ENCODE measurements around the gene SPOCK1.
"Not testable (repeated sequence)": the region's sequence is repeated elsewhere in the genome, so short reads cannot be mapped to it uniquely, and the experiment has no call there.

SPOCK1 gene

DNA sequence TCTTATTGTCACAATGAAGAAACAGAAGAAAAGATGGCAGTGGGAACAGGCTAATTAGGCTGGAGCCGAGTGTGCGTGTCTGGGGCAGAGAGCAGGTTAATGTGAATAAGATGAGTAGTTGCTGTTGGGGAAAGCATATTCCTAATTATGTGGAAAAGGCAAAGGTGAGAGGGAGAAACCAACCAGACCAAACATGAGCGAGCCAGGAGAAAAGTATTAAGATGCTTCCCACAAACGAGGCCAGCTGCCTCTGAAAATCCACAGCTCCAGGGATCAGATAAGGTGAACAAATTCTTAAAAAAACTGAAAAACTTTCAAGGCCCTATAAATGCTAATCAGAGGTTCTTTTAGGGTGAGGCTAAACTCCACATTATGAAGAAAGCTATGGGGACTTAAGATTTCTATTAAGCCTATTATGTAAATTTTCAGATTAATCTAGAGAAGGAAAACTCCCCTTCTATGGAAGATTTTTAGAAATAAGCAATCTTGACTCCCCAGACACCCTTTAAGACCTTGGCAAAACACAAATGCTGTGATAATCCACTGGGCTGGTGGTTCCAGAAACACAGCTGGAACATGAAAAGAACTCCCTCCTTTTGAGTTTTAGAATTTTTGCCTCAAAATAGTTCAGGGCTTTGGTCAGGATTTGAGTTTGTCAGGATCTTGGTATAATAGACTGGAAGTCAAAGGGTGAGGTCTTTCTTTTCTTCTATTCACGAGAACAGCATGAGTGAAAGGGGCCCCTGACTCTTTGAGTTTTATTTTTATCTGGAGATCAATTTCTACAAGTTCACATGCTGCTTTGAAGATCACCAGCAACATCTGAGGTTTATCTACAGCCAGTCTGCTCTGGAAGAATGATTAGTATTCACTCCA lies 238.1 kb downstream of the SPOCK1 start:
- no peak for DNase-seq (ENCODE audit: low read depth)

DNA sequence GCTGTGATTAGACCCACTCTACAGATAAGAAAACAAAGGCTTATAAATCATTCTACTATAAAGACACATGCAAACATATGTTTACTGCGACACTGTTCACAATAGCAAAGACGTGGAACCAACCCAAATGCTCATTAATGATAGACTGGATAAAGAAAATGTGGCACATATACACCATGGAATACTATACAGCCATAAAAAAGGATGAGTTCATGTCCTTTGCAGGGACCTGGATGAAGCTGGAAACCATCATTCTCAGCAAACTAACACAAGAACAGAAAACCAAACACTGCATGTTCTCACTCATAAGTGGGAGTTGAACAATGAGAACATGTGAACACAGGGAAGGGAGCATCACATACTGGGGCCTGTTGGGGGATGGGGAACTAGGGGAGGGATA lies 240.0 kb downstream of the SPOCK1 start:
- DNase-seq (ENCODE audit: low read depth): not testable (repeated sequence)

DNA sequence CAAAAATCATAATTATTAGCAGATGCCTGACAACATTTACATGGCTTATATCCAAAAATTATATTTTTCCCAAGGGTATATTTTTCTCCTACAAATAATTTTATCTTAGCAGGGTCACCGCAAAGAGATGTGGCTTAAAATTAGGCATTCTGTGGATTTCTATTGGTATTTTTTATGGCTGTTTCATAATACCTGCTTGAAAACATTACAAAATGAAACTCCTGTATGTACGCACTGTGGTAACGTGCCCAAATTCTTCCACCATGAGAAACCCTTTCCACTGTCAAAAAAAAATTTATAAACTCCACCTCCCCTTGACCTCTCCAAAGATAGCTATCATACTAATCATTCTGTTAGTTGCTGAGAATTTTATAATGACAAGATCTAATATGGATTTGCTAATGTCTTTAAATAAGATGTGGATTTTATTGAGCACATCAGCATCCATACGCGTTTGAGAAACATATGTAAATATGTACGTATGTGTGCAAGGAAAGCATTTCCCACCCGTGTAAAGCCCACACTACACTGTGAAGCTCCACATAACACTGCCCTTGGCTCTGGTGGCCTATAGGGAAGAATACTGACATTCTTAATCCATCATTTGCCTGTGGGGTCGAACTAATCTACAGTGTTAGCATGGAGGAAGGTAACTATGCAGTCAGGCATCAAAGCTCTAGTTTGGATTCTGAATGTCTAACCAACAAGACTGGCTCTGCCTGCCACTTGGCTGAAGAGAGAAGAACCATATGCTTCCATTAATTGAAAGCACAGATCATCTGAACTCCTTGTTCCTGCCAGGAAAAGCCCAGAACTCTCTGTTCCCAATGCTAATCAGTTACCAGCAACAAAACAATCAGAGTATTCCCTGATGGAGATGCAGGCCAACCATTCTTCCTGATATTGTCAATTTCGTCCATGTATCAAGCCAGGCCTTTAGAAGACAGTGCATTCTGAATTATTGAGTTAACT lies 244.7 kb downstream of the SPOCK1 start:
- no peak for DNase-seq (ENCODE audit: low read depth)

DNA sequence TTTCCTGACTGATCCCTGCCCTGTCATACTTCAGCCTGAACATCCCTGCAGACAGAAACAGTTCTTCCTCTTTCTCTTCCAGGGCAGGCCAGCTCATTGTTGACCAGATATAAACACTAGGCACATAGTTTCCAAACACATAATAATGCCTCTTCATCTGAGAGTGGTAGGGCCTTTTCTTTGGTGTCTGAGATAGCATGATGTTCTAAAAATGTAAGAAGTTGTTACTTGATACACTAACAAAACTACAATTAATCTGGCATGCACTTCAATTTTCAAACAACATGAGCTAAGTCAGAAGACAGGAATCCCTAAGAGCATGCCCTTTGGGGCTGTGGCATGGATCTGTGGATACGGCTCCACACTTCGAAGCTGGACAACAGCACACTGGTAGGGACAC lies 246.6 kb downstream of the SPOCK1 start:
- DNase-seq (ENCODE audit: low read depth): no peak

DNA sequence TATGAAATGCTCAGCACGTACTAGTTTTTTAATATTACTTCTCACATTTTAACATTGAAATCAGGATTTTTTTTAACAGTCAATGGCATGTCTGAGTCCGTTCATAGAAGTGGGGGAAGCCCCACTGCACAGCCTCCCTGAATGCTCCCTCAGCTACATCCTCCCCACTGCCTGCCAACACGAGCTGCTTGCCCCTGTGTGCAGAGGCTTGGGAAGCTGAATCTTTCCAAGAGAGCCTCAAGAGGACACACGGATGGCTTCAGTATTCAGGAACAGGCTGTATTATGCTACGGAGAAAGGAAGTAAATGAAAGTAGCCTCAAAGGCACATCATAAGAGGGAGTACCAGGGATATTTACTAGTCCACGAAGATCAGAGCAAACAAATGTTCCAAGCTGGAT lies 248.7 kb downstream of the SPOCK1 start:
- DNase-seq (ENCODE audit: low read depth): no peak

DNA sequence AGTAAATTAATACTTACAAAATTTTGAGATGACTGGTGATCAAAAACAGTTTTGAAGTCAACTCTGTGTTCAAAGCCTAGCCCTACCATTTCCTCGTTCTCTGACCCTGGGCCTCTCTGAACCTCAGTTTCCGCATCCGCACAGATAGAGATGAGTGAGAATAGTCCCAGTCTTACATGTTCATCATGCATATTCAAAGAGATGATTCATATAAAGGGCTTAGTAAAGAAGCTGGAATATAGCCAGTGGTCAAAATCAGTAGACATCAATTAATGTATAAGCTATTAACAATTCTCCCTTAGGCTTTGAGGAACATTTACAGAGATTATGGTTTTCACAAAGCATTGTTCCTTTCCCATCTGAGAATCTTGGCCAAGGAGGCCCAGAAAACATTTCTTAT lies 250.6 kb downstream of the SPOCK1 start:
- no peak for DNase-seq (ENCODE audit: low read depth)

DNA sequence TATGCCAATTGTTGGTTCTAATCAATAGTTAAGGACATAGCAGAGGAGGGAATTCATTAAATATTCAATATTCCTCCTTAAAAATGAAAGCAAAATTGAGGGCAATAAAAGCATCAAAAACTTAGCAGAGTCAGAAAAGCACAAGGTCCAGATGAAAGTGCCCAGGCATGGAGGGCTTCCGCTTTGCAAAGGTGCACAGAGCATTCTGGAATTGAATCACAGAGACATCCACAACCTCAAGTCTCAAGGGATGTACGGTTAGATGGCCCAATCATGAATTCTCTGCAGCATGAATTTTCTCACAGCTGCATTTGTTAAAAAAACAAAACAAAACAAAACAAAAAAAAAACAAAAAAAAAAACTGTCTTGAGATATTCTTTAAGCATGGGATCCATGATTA lies 253.7 kb downstream of the SPOCK1 start:
- DNase-seq (ENCODE audit: low read depth): no peak

DNA sequence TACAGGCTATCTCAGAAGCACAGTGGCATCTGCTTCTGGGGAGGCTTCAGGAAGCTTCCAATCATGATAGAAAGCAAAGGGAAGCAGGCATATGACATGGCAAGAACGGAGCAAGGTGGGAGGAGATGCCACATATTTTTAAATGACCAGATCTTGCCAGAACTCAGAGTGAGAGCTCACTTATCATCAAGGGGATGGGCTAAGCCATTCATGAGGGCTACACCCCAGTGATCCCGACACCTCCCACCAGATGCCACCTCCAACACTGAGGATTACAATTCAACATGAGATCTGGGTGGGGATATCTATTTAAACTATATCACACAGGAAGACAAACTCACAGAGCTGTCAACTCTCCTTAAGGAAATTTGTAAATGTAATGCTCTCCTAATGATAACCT lies 258.8 kb downstream of the SPOCK1 start:
- no peak for DNase-seq (ENCODE audit: low read depth)

DNA sequence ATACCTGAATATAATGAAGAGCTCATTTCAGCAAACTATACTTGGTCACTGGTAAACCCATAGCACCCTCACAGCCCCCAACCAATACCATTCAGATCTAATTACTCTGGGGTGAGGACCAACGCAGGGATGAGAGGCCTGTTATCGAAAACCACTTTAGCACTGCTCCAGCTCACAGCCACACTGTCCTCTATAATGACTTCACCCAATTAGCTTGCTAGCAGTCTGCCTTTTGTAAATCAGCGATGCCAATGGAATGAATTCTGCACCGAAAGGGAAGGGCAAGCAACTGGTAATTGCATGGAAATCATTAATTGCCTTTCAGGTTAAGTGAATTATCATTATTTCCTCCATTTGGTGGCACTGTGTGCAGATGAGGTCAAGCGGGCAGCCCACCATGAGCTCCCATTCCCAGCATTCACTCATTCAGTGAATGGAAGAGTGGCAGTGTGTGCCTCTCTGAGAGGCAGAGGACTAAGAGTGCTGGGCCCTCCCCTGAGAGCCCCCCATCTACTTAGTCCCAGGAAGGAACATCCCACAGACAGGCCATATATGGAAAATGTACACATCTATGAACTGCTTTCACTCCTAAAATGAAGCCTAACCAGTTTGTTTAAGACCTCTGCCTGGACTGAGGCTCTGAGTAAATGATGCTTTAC lies 262.1 kb downstream of the SPOCK1 start:
- no peak for DNase-seq (ENCODE audit: low read depth)

DNA sequence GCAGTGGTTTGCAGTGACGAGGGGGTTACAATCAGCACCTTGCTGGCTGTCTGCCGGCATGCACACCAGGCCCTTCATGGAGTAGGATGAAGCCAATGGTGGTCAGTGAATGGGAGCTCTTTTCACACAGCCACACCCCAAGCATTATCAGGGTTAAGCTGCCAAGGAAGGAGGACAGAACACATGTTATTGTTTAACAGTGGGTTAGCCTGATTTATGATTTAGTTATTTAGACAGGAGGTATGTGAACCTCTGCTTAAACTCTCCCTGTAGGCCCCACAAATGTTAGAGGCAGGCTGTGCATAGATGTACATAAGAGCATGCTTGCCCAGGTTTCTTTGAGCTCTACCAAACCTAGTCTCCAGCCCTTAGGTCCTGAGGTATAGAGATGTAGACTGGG lies 262.9 kb downstream of the SPOCK1 start:
- no peak for DNase-seq (ENCODE audit: low read depth)

DNA sequence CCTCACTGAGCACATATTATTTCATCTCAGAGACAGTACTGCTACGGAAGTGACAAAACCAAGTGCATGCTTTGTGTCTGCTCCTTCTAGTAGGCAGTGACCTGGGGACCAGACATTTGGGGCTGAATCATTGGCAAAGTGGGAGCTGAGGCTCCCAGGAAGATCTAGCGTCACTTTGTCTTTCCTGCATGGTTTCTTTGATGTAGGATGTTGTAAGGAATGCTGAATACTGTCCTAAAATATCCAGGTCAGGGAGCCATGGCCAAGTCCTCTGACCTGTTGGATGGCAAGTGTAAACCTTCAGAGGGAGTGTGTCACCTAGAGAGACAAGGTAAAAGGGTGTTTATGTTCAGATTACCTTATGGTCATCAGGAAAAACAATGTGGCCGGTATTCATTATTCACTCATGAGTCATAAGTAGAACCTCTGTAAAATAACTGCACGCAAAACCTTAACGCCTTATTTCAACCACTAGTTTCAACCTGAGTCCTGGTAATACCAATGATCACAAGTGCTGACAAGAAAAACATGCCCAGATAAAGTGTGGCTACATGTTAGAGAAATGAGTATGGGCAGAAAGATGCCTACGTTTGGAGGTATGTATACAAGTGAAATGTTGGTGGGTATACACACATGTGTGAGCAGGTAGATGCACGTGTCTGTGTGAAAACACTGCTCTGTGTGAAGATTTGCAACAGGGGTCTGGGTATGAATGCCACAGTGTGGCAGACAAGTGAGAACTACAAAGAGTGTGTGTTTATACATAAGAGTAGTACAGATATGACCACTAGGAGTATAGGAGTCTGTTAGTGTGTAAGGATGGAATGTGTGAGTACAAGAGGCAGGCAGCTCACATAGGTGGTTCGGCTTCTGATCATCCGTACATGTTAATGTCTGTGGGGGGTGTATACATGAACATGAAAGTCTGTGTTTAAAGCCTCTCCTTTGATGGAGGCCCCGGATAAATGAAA lies 263.9 kb downstream of the SPOCK1 start:
- DNase-seq (ENCODE audit: low read depth): no peak

DNA sequence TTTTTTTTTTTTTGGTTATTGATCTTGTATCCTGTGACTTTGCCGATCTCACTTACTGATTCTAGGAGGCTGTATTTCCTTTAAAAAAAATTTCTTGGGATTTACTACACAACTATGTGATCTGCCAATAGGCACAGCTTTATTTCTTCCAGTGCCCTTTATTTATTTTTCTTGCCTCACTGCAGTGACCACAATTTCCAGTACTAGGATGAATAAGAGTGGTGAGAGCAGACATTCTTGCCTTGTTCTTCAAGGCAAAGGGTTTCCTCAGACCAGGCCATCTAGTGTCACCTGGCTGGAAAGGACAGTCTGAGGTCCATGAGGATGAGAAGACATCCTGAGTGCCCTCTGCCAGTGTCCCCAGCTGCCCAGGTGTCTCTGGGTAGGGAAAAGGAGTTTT lies 265.4 kb downstream of the SPOCK1 start:
- DNase-seq (ENCODE audit: low read depth): no peak

DNA sequence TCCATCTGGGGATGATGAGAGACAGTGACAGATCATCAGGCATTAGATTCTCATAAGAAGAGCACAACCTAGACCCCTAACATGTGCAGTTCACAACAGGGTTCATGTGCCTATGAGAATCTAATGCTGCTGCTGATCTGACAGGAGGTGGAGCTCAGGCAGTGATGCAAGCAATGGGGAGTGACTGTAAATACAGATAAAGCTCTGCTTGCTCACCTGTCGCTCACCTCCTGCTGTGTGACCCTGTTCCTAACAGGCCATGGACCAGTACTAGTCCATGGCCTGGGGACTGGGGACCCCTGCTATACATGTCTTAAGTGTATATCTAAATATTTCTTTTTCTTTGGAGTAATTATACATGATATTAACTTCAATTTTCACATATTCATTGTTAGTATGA lies 265.8 kb downstream of the SPOCK1 start:
- DNase-seq (ENCODE audit: low read depth): not testable (repeated sequence)

DNA sequence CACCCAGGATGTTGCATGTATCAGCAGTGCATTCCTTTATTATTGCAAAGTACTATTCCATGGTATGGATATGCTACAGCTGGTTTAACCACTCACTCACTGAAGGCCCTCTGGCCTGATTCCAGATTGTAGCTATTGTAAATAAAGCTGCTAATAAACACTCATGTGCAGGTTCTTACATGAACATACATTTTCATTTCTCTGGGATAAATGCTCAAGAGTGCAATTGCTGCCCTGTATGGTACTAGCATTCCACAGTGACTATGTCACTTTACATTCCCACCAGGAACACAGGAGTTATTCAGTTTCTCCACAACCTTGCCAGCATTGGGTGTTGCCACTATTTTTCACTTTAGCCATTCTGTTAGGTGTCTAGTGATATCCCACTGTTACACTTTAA lies 267.6 kb downstream of the SPOCK1 start:
- no peak for DNase-seq (ENCODE audit: low read depth)

DNA sequence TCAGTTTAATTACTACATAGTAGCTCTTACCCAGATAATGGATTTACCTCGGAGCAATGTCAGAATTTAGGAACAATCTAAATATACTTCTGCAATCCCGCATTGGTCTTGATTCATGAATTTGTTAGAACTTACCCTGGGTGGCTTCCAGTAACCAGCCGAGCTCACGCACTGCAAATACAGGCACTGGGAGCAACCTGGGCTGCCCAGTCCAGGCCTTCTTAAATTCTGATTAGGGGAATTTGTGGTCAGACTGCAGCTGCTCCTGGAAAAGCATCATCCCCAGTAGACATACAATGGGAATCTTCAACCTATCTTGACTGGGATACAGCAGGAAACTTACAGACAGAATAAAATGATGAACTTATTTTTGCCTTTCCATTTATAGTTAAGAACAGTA lies 270.3 kb downstream of the SPOCK1 start:
- no peak for DNase-seq (ENCODE audit: low read depth)

DNA sequence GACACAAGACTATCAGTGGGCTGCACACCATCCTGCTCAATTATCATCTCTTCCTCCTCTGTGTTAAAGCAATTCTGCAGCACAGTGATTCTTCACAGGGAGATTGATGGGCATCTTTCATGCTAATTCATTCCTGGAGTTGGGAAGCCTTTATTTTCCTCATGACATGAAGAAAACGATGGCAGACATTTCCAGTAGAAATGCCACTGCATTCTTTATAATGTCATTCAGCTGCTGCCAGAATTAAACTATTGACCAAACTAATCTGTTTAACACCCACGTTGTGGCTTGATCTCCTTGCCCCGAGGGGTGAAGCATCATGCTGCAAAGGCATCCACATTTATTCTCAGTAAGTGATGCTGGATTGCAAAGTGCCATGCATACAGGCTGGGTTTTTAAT lies 273.0 kb downstream of the SPOCK1 start:
- no peak for DNase-seq (ENCODE audit: low read depth)

DNA sequence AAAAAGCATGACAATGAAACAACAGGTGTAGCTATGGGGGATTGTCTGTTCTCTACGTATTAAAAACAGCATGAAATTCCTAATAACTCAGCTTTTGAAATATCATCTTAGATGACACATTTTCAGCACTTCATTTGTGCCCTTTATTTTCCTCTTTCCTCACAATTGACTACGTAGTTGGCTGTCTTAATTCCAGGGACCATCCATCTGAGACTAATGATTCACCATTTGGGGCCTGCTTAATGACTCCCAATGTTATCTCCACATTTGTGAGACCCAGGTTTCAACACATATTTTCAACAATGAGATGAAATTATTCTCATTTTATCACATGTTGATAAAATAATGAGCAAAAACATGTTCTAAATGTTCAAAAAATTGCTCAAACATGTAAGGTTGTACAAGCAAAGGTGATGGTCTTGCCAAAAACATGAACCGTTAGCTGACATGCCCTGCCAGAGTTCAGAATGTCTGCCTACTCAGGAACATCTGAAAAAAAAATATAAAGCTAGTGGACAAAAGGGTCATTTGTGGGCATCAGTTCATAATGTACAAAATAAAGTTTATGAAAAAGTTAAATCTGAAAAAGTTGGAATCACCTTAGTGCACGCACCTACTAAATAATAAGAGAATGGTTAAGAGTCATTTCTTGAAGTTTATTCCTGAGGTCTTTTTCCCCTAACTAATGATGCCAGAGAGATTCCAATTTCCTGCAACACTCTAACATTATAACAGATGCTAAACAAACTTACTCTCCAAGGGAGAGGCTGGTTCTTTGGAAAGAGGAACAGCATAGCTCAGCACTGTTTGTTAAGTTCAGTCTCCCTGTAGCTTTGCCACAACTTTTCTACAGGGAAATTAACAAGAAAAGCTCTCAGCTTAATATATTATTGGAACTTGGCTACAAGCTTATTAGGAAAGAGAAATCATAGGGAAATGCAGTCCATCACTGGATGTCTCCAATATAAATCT lies 275.5 kb downstream of the SPOCK1 start:
- no peak for DNase-seq (ENCODE audit: low read depth)

DNA sequence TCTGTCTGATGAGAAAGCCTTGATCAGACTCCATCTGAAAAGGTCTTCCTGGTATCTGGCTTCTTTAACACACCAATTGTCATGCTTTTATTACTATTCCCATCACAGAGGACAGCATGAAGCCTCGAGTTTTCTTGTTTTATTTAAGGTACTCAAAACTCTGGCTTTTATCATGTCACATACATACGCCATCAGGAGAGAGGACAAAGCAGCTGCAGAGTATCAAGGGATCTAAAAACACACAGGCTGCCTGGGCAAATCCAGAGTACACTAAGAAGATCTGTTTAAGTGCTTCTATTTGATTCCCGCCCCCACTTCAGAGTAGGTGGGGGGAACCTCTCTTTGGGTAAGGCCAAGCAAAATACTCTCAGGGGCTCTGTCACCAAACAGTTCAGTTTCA lies 277.2 kb downstream of the SPOCK1 start:
- DNase-seq (ENCODE audit: low read depth): no peak

DNA sequence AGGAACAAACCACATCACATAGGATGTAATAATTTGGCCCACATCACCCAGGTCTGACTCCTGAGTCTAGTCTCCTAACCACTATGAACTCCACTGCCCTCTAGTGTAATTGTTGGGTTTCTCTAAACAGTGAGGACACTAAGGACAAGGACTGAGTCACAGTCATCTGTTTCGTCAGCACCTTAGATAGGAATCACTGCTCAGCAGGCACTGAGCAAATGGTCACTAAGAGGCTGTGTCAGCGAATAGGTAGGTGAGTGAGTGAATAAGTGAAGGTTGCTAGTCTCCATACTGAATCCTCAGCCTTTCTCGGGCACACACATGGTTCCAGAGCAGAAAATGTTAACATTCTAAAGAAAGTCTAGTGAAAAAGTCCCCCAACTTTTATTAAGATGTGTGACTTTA lies 278.6 kb downstream of the SPOCK1 start:
- DNase-seq (ENCODE audit: low read depth): no peak

DNA sequence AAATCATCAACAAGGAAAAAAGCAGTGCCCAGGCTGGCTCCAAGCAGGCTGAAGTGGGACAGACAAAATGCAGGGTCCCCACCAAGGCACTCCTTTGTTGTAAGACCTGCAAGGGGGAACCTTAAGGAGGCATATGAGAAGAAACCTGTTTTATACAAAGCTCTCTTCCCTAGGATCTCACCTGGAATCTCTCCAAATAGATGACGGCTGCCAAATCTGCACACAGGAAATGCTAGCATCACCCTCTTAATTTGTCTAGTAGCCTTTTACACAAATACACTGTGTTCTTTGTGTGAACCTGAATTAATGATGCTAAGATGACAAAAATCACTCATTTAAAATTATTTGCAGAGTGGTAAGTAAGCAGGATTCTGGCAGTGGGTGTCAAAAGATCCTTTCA lies 280.2 kb downstream of the SPOCK1 start:
- no peak for DNase-seq (ENCODE audit: low read depth)

Measured in stimulated activated CD8-positive, alpha-beta memory T cell treated with anti-CD3 and anti-CD28 coated beads, Interleukin-12 subunit alpha, Interleukin-12 subunit beta, amount 100 ng/mL, for 1 hour (primary cell).